Muscle of arm (tissue), 12 donors: ENCODE measurements around the gene CFAP157. TPM values are rescaled to one million over a fixed set of nuclear protein-coding genes. Genes with fewer than 3 reads are reported as not detected.

Source experiments
- DNase-seq: peaks from one replicate; pipeline ENCODE4 v3.0.0-alpha.2; 2013
- polyA plus RNA-seq, 12 donors: library from polyadenylated mRNA; unstranded; fragments of 120-200 nt; gene quantifications; one replicate each; pipeline ENCODE4 v1.2.1, GENCODE V29; 2013; ENCODE audit not compliant: insufficient read length in 12 of 12

Gene CFAP157
- polyA plus RNA-seq, 12 donors = 0.84 to 1.7 (median 1.0) TPM; not detected in 2

DNA sequence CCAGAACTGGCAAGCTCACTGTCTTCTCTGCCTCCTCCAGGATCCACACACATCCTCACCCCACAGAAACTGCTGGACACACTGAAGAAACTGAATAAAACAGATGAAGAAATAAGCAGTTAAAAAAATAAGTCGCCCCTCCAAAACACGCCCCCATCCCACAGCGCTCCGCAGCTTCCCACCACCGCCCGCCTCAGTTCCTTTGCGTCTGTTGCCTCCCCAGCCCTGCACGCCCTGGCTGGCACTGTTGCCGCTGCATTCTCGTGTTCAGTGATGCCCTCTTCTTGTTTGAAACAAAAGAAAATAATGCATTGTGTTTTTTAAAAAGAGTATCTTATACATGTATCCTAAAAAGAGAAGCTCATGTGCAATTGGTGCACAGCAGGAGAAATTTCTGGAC is 16.1 kb upstream of the CFAP157 start:
- DNase-seq = no peak

DNA sequence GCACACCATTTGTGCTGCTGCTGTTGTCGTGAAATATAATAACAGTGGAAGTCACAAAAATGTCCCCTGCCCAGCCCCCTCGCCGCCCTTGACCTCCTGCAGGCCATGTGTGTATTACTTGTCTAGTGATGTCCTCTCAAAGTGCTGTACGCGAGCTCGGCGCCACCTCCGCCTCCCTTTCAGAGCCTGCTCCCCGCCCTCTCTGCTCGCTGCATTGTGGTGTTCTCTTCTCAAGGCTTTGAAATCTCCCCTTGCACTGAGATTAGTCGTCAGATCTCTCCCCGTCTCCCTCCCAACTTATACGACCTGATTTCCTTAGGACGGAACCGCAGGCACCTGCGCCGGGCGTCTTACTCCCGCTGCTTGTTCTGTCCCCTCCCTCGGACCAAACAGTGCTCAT is 14.7 kb upstream of the CFAP157 start:
- no peak for DNase-seq

DNA sequence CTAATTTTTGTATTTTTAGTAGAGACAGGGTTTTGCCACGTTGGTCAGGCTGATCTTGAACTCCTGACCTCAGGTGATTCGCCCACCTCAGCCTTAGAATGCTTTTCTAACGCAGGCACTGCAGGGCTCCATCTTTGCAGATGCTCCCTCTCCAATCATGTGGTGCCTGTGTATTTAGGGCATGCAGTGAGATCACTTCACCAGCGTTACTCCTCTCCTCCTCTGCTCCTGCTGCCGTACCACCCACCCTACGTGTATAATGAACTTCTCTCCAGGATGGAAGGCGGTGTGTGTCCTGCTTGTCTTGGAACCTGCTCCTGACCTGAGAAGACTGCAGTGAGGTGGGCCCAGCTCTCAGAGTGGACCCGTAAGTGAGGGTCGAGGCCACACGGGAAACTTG is 13.6 kb upstream of the CFAP157 start:
- DNase-seq = no peak

DNA sequence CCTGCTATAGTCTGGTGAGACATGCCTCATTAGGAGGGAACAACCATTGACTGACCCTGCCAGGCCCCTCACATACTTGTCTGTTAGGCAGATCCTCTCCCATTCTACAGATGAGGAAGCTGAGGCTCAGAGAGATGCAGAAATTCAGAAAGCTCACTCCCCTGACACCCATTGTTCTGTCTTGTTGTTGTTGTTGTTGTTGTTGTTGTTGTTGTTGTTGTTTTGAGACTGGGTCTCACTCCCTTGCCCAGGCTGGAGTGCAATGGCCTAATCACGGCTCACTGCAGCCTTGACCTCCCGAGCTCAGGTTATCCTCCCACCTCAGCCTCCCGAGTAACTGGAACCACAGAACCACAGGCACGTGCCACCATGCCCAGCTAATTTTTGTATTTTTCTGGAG is 13.1 kb upstream of the CFAP157 start:
- DNase-seq = no peak

DNA sequence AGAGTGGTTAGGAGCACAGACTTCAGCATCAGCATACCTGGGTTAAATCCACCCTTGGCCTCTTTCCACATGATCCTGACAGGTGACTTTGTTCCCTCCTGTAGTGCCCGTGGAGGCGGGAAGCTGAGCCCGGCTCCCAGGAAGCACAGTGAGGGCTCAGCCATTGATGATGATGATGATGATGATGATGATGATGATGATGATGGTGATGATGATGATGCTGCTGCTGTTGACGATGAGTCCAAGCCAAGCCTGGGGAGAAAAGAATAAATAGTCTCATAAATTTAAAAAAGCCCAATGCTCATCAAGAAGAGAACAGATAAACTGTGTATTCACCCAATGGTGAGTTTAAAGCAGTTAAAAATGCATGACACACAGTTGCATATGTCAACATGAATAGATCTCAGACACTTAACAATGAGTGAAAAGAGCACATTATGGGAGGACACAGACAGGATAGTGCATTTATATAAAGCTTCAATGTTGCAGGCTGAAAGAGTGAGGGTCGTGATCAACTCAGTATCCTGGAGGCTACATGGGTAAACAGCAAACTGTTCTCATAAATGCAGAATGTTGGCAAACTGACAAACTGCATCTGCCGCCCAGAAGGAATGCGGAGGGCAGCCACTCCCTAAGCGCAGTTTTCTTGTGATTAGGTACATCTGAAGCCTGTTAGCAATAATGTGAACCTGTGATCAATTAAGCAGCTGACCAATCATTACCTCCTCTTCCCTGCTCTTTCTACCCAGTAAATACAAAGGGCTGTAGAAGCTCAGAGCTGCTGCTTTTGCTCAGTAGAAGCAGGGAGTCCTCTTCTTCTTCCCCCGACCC is 11.7 kb upstream of the CFAP157 start:
- no peak for DNase-seq

DNA sequence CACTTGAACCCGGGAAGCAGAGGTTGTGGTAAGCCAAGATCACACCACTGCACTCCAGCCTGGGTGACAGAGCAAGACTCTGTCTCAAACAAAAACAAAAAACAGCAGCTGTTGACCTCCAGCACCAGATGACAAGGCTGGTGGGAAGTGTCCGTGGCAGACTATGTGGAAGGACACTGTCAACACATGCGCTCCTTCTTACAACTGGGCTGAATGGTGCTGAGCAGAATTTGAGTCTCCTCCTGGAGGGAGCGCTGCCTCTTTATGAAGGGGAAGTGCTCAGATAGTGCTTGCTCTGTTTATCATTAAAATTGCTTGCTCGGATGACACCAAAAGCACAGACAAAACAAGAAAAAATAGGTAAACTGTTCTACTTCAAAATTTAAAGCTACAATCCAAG is 9.2 kb upstream of the CFAP157 start:
- no peak for DNase-seq

DNA sequence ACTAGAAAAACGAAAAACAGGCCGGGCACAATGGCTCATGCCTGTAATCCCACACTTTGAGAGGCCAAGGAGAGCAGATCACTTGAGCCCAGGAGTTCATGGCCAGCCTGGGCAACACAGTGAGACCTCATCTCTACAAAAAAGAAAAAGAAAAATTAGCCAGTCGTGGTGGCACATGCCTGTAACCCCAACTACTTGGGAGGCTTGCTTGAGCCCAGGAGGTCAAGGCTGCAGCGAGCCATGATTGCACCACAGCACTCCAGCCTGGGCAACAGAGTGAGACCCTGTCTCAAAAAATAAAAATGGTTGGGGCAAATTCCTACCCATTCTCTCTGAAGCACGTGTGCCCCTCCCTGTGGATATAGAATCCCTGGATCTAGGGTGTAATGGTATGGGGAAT is 8.4 kb upstream of the CFAP157 start:
- no peak for DNase-seq

DNA sequence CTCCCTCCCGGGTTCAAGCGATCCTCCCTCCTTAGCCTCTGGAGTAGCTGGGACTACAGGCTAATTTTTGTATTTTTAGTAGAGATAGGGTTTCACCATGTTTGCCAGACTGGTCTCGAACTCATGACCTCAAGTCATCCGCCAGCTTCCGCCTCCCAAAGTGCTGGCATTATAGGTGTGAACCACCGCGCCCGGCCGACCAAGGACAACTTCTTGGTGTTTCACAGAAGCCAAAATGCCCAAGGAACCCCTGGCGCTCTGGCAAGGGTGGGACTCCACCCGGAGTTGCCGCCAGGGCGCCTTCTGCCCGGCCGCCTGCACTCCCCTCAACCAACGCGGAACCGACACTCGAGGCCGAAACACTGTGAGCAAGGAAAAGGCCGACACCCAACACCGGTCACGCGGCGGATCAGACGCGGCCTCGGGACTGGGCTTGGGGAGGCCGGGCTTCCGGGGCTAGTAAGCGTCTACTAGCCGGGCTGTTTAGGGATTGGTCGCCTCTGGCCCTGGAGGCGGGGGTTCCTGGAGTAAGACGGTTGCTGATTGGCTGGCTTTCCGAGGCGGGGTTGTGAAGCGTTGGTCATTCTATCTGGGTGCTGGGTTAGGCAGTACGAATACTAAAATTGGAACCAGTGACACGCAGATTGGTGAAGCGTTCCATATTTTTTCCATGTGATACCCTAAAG is 7.7 kb upstream of the CFAP157 start:
- DNase-seq = peak; percentile 97

DNA sequence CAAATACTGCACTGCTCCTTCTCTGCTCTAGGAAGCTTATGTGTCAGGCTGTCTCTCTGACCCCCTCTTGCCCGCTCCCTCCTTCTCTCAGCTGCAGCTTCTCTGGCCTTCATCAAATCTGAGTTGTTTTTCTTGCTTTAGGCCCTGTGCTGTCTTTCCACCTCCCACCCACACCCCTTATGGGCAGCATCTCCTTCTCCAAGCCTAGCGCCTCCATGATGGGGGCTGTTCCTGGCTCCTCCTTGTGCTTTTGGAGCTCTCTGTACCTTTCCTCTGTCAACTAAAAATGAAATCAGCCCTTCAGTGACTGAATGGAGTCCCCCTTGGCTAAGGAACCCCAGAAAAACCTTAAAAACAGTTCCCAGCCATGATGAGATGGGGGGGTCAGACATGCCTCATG is 6.6 kb upstream of the CFAP157 start:
- DNase-seq = no peak

DNA sequence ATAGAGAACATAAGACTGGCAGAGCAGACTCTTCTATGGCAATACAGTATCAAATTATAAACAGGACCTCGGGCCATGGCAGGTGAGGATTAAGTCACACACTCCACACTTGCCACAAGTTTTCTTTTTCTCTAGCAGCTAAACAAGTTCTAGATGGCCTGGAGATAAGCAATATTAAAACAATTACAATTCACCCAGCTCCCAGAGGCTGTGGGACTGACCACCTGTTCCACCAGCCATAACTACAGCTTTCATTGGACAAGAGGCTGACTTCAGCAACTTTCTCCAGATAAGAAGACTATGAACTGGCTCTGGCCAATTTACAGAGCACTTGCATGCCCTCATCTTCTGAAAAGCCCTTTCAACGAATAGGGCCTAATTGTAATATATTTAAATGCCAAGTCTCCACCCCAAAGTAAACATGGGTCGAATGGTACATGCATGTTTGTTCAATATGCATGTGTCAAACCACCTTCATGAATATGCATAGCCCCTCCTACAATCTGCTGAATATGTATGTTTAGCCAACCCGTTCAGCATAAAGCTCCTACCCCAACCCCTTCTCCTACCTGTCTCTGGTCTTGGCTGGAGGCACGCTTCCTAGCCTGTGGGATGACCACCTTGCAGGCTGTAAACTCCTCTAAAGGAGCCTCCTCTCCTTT is 6.1 kb upstream of the CFAP157 start:
- no peak for DNase-seq

DNA sequence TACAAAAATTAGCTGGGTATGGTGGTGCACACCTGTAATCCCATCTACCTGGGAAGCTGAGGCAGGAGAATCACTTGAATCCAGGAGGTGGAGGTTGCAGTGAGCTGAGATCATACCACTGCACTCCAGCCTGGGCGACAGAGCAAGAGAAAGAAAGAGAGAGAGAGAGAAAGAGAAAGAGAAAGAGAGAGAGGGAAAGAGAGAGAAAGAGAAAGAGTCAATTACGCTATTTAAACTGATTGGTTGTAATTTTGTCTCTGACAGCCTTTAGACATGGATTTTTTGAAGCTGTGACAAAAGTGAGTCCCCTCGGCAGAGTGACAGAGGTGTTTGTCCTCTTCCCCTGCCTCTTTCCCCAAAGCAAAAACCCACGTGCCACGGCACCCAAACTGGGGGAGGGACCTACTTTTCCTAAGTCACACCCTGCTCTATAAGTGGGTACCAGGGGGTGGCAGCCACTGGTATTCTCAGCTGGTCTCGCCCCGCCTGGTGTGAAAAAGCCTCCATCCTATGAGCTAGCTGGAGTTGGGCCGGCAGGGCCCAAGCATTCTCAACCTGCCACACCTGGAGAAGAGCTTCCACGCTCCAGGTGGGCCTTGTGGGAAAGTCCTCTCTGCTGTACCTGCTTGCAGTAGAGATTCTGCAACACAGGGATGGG is 3.4 kb upstream of the CFAP157 start:
- DNase-seq = no peak

DNA sequence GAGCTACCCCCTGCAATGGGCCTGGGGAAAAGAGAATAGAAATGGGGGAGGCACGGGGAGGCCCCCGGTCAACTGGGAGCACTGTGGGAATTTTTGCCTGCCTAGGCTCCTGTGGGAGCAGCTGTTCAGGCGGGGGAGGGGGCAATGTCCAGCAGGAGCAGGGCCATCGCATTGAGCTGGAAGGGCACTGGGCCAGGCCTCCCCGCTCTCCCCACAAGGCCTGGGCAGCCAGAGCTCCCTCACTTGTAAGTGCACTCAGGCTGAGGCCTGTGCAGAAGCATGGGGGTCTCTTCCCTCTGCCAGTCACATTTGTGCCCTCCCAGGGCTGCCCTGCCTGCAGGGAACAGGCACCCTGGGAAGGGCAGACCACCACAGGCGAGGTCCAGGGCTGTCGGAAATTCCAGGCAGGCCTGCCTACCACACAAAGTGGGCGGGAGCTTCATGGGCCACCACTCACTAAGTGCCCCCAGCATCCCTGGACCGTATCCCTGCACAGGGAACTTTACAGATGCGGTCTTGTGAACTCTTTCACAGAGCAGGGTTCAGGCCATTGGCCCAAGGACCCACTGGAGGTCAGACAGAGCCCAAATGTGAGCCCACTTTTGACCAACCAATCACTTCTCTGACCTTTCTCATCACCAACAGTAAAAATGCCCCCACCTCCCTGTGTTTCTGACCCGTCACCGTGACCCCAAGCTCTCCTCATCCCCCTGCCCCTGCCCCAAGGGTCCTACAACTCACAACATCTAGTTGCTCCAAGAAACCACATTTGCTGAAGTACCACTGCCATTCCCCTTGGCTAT is 1.0 kb upstream of the CFAP157 start:
- DNase-seq = no peak

DNA sequence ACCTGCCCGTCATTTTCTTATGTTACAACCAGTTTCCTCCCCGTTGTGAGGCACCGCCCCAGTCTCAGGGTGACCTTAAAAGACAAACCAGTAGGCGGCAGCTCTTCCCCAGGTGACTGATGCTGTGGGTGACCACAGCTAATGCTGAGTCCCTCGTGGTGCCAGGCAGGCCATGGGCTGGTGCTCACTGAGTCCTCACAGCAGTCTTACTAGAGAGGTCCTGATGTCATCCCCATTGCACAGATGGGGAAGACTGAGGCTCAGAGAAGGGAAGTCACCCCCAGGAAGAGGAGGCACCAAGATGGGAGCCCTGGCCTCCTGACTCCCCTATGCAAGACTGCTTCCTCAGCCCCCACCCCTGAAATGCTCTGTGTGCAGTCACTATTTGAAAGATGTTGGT is 978 bp downstream of the CFAP157 start:
- no peak for DNase-seq

DNA sequence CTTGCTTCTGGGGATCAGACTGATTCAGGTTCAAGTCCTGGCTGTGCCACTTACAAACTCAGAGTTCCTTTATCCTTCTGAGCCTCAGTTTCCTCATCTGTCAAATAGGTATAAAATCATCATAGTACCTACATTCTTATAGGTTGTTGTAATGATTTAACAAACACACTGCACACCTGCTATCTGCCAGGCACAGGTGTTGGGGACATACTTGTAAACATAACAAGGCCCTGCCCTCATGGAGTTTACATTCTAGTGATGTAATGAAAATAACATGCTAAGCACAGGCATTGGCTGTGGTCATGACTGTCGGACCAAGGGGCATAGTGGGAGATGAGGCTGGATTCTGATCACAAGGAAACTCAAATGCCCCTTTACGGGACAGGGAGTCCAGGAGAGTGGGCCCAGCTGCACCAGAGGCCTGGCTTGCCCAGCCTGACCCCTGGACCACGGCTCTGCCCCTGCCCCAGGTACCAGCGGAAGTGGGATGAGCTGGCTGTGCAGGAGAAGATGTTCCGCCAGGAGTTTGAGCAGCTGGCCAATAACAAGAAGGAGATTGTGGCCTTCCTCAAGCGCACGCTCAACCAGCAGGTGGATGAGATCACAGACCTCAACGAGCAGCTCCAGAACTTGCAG is 2.3 kb downstream of the CFAP157 start:
- DNase-seq = no peak

DNA sequence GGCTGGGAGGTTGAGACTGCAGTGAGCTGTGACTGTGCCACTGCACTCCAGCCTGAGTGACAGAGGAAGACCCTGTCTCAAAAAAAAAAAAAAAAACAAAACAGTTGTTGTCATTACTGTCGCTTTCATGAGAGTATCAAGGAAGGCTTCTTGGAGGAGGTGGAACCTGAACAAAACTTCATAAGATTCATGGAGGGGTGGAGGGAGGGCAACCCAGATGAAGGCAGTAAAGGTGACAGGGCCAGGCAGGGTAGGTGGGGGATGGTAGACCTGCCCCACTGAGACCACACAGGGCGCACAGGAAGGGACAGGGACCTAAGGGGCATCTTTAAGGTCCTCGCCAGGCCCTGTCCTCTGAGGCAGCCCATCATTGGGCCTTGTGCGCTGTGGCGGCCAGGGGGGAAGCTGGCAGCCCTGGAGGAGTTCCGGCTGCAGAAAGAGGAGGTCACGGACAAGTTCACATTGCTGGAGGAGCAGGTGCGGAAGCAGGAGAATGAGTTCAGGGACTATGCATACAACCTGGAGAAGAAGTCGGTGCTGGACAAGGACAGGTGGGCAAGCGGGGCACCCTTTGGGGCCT is 3.5 kb downstream of the CFAP157 start:
- DNase-seq = no peak

DNA sequence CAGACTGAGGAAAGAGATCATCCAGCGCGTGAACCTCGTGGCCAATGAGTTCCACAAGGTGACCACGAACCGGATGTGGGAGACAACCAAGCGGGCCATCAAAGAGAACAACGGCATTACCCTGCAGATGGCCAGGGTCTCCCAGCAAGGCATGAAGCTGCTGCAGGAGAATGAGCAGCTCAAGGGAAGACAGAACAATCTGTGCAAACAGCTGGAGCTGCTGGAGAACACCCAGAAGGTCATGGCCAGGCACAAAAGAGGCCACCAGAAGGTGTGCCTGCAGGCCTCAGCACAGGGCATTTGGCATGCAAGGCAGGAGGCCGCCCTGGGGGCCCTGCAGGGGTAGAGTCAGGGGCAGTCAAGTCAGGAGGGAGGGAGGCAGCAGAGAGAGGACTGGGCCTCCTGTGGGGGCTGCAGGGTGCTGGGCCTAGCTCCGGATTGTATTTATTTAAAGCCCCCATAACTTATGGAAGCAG is 4.5 kb downstream of the CFAP157 start:
- no peak for DNase-seq

DNA sequence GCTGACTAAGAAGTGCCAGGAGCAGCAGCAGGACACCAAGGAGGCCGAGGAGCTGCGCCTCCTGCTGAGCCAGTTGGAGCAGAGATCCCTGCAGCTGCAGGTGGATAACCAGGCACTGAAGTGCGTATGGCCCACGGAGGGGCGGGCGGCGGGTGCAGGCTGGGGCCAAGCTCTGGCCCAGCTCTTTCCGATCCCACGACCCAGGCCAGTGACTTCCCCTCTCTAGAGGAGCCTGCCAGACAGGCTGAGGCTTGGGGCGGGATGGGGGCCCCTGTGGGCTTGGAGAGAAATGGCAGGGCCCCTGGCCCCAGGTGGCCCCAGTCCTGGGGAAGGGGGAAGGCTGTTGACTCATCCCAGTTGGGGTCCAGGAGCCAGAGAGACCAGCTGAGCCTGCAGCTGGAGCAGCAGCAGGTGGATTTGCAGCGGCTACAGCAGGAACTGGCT is 5.1 kb downstream of the CFAP157 start:
- DNase-seq = no peak

DNA sequence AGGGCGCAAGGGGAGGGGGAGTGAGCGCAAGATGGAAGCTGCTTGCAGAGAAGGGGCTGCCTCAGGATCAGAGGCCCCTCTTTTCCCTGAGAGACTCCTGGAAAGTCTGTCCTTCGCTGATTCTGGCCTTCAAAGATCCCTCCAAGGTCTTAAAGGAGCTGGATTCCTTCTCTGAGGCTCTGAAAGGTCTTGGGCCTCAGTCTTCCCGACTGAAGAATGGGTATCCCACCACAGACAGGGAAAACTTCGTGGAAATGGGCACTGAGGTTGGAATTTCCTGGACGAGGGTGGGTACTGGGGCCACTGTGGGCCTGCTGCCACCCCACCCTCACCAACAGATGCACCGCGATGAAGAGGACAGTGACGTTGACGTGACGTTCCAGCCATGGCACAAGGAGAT is 5.6 kb downstream of the CFAP157 start:
- no peak for DNase-seq

DNA sequence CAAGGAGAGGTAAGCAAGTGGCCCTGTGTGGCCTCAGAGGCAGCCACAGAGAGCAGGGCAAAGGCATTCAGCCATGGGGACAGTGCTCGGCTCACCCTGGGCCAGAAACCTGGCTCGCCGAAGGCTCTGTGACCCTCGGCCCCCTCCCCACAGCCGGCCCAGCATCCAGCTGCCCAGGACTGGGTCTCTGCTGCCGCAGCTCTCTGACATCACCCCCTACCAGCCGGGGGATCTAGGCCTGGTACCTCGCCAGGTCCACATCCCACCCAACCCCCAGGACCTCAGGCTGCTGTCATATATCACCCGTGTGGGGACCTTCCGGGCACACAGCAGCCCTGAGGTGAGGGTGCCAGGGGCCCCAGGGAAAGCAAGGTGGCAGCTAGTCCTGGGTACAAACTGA is 6.1 kb downstream of the CFAP157 start:
- DNase-seq = no peak

DNA sequence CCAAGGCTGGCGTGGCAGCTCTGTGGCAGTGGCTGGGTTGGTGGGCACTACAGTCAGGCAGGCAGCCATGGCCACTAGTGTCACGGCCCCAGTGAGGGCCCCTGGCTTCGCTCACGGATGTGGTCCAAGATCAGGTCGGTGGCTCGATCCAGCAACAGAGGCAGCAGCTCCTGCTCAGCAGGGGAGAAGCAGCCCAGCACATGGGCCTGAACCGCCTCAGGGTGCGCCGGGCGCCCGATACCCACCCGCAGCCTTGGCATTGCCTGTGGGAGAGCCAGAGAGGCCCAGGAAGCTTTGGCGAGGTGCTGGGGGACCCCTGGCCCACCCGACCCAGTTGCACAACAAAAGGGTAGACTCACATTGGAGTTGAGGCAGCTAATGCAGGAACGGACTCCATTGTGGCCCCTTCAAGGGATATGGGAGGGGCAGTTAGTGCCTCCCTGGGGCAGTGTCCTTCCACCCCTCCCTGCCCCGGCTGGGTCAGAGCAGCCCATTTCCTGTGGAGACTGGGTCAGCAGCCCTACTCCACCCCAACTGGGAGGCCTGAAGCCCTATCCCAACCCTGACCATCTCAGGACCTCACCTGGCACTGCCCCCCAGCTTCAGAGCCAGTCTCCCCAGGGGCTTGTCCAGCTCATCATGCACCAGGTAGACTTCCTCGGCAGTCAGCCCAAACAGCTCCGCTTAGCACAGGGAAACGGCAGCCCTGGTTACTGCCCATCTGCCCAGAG is 7.4 kb downstream of the CFAP157 start:
- no peak for DNase-seq
